ENCODE data around the gene OTUD3. TPM values are rescaled to one million over a fixed set of nuclear protein-coding genes. Genes with fewer than 3 reads are reported as not detected.

Gene OTUD3
- total and polyA plus RNA-seq, 2 of the 4 experiments (the other 2 are of a cell fraction) = 2.9 to 3.1 TPM

- no peaks in the 10 kb centered on the region for H3K27me3 ChIP-seq (ENCODE audit: control insufficient read depth, insufficient read depth, low read length)
Measured at GRCh38 chr1:19884312-19884711, 2.1 kb downstream of the OTUD3 start.

More at GRCh38 chr1:19884312-19884711, 2.1 kb downstream of the OTUD3 start:
- Histone ChIP-seq H2AK5ac (ENCODE audit: low read depth, low read length) (no peak overlapping the region), H3K4ac (ENCODE audit: low read depth, low read length) (no peak overlapping the region), H3K14ac (replicated peaks; ENCODE audit: low read depth, low read length) (no peak overlapping the region), H2BK20ac (ENCODE audit: low read depth, low read length) (no peak overlapping the region), H3K9me3 (ENCODE audit: control insufficient read depth, insufficient read depth, low read length) (no peaks in the 10 kb centered on the region), H3K9me1 (ENCODE audit: insufficient read depth, low read length) (peaks cover 8% of the 10 kb centered on the region), H3K36me3 (ENCODE audit: control insufficient read depth, insufficient read depth, low read length) (no peaks in the 10 kb centered on the region), H4K20me1 (ENCODE audit: insufficient read depth, low read length) (peaks cover 44% of the 10 kb centered on the region; the same call in 1 of the 2 replicates), H3K27ac (ENCODE audit: insufficient read depth, low read length) (no peak overlapping the region), H2AK9ac (replicated peaks; ENCODE audit: low read depth, low read length, poor library complexity) (no peak overlapping the region), H4K91ac (ENCODE audit: insufficient read depth, low read depth, low read length) (no peak overlapping the region), H3K23ac (ENCODE audit: low read depth, low read length) (peak overlapping the region; percentile 35; the same call in 1 of the 2 replicates), H3K18ac (ENCODE audit: low read depth, low read length) (no peak overlapping the region), H3K4me1 (ENCODE audit: control insufficient read depth, insufficient read depth, low read length) (peaks cover 6% of the 10 kb centered on the region), H3K56ac (ENCODE audit: extremely low read depth, insufficient read depth, low read length) (no peak overlapping the region), H4K5ac (ENCODE audit: low read depth, low read length) (no peak overlapping the region), H2BK120ac (ENCODE audit: low read depth, low read length) (no peak overlapping the region), H2BK15ac (ENCODE audit: low read depth, low read length) (no peak overlapping the region), H2AFZ (replicated peaks; ENCODE audit: low read length, poor library complexity) (no peak overlapping the region), H4K8ac (ENCODE audit: low read depth in 2 of 2, low read length in 2 of 2) (no peak overlapping the region), H3K4me2 (ENCODE audit: low read depth, low read length) (no peak overlapping the region), H3K9ac (ENCODE audit: low read depth, low read length) (no peak overlapping the region), H3K4me3 (ENCODE audit: insufficient read depth, low read depth, low read length) (no peak overlapping the region), H2BK5ac (ENCODE audit: low read depth, low read length, poor library complexity, severe bottlenecking) (no peak overlapping the region), H3K79me1 (ENCODE audit: low read depth in 1 of 2, low read length in 2 of 2) (peaks cover 24 to 47% of the 10 kb centered on the region in 2 experiments)
- ATAC-seq (ENCODE audit: low read depth) (no peak), DNase-seq (no peak)
- POLR2A ChIA-PET (ENCODE audit: unreplicated experiment) = no interaction called here
- intact Hi-C loops (cut with micrococcal nuclease) = loop anchor here (10.0 kb wide), 1 partner anchor 220 kb away; the partner anchor contains the start of gene HTR6
- CTCF ChIA-PET = no interaction called here
- no peak for TF ChIP-seq MAFK (IDR thresholded peaks at IDR 0.05; ENCODE audit: low read depth, low read length)
- TF ChIP-seq CHD1 (IDR thresholded peaks at IDR 0.05; ENCODE audit: low read depth, low read length) = no peak
- TF ChIP-seq BHLHE40 (IDR thresholded peaks at IDR 0.05; ENCODE audit: low read depth, low read length) = no peak
- no peak for TF ChIP-seq RAD21 (IDR thresholded peaks at IDR 0.05; ENCODE audit: low read length)
- TF ChIP-seq FOS (IDR thresholded peaks at IDR 0.05; ENCODE audit: low read depth, low read length) = no peak
- TF ChIP-seq, protein P1, sequence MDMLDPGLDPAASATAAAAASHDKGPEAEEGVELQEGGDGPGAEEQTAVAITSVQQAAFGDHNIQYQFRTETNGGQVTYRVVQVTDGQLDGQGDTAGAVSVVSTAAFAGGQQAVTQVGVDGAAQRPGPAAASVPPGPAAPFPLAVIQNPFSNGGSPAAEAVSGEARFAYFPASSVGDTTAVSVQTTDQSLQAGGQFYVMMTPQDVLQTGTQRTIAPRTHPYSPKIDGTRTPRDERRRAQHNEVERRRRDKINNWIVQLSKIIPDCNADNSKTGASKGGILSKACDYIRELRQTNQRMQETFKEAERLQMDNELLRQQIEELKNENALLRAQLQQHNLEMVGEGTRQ (IDR thresholded peaks at IDR 0.05; ENCODE audit: low read depth, low read length) = no peak
- no peak for TF ChIP-seq RCOR1 (IDR thresholded peaks at IDR 0.05; ENCODE audit: insufficient replicate concordance, low read length)
- no peak for TF ChIP-seq NFE2L2 (IDR thresholded peaks at IDR 0.05; ENCODE audit: low read depth, low read length)
- no peak for TF ChIP-seq SMC3 (IDR thresholded peaks at IDR 0.05; ENCODE audit: low read depth, low read length)
- TF ChIP-seq MXI1 (IDR thresholded peaks at IDR 0.05; ENCODE audit: borderline replicate concordance, low read depth, low read length) = no peak
- TF ChIP-seq, protein P2, sequence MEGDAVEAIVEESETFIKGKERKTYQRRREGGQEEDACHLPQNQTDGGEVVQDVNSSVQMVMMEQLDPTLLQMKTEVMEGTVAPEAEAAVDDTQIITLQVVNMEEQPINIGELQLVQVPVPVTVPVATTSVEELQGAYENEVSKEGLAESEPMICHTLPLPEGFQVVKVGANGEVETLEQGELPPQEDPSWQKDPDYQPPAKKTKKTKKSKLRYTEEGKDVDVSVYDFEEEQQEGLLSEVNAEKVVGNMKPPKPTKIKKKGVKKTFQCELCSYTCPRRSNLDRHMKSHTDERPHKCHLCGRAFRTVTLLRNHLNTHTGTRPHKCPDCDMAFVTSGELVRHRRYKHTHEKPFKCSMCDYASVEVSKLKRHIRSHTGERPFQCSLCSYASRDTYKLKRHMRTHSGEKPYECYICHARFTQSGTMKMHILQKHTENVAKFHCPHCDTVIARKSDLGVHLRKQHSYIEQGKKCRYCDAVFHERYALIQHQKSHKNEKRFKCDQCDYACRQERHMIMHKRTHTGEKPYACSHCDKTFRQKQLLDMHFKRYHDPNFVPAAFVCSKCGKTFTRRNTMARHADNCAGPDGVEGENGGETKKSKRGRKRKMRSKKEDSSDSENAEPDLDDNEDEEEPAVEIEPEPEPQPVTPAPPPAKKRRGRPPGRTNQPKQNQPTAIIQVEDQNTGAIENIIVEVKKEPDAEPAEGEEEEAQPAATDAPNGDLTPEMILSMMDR (conservative IDR thresholded peaks at IDR 0.05; ENCODE audit: low read depth, low read length) = no peak
- TF ChIP-seq RFX5 (IDR thresholded peaks at IDR 0.05; ENCODE audit: low read depth, low read length) = no peak
- TF ChIP-seq POLR2A (IDR thresholded peaks at IDR 0.05; ENCODE audit: low read depth, low read length) = no peak
- TF ChIP-seq, protein P3, sequence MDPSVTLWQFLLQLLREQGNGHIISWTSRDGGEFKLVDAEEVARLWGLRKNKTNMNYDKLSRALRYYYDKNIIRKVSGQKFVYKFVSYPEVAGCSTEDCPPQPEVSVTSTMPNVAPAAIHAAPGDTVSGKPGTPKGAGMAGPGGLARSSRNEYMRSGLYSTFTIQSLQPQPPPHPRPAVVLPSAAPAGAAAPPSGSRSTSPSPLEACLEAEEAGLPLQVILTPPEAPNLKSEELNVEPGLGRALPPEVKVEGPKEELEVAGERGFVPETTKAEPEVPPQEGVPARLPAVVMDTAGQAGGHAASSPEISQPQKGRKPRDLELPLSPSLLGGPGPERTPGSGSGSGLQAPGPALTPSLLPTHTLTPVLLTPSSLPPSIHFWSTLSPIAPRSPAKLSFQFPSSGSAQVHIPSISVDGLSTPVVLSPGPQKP (IDR thresholded peaks at IDR 0.05; ENCODE audit: borderline replicate concordance, low read depth, low read length) = no peak
- TF ChIP-seq CEBPB (IDR thresholded peaks at IDR 0.05; ENCODE audit: low read depth, low read length) = no peak
- TF ChIP-seq MAZ (IDR thresholded peaks at IDR 0.05; ENCODE audit: borderline replicate concordance, low read depth, low read length) = no peak
- dilution Hi-C loops (cut with HindIII; ENCODE audit: low sequenced_read_pairs, unreplicated experiment) = no loop called here
- in situ Hi-C loops (cut with MboI; ENCODE audit: low sequenced_read_pairs) = no loop called here
- no CpG with 5 or more reads among the region's 2 CpGs for WGBS, 2 experiments (ENCODE audit: extremely low coverage in 2 of 2, insufficient read length in 1 of 2)
- no TSS peak for BruUV-seq (replicated peaks)

Measured in IMR-90 (cell line).